Thyroid gland (tissue), 4 donors: ENCODE measurements around the gene RAE1. TPM values are rescaled to one million over a fixed set of nuclear protein-coding genes. Genes with fewer than 3 reads are reported as not detected.
A peak's percentile ranks its signal among the peaks of the same experiment; 100 is the strongest.

Experiments used
- DNase-seq, 2 donors: peaks; one replicate each; pipeline ENCODE4 v3.0.0-alpha.2; 2019
- H3K27ac ChIP-seq, 3 donors: fragments of 200-600 bp; sonication (generic); 1 replicate in 2 of 3; 2 replicates in 1 of 3; pipeline ENCODE4 v1.5.1; 2016 to 2019; ENCODE audit warnings: mild to moderate bottlenecking in 1 of 3, moderate library complexity in 1 of 3
- H3K27me3 ChIP-seq: fragments of 200-600 bp; sonication (generic); one replicate; pipeline ENCODE4 v1.5.1; 2019
- H3K36me3 ChIP-seq, 2 donors: fragments of 200-600 bp; sonication (generic); one replicate each; pipeline ENCODE4 v1.5.1; 2016 to 2019
- H3K4me1 ChIP-seq, 2 donors: fragments of 200-600 bp; sonication (generic); one replicate each; pipeline ENCODE4 v1.5.1; 2017 to 2019
- H3K4me3 ChIP-seq, 3 donors: fragments of 200-600 bp; sonication (generic); replicated peaks in 1 of 3; 1 replicate in 2 of 3; 2 replicates in 1 of 3; pipeline ENCODE4 v1.5.1; 2016; ENCODE audit warnings: mild to moderate bottlenecking in 1 of 3
- H3K9me3 ChIP-seq: fragments of 200-600 bp; sonication (generic); one replicate; pipeline ENCODE4 v1.5.1; 2017
- CTCF ChIP-seq, 6 experiments: fragments of 200-600 bp in 3 of 6; fragments of 450-650 bp in 3 of 6; sonication (generic) in 3 of 6; IDR thresholded peaks; one replicate each; pipeline ENCODE4 v1.5.1; 2016 to 2019; ENCODE audit warnings: antibody characterized with exemption in 6 of 6, mild to moderate bottlenecking in 2 of 6, inconsistent platforms in 1 of 6, moderate library complexity in 1 of 6
- POLR2A ChIP-seq, 2 donors: fragments of 450-650 bp; IDR thresholded peaks; one replicate each; pipeline ENCODE4 v1.6.1; 2017; ENCODE audit warnings: antibody characterized with exemption in 2 of 2, mild to moderate bottlenecking in 2 of 2, moderate library complexity in 1 of 2
- WGBS, 2 donors: methylation state at CpG; one replicate each; pipeline ENCODE4 v1.1.5; 2017; 5-methylcytosine and 5-hydroxymethylcytosine counted together
- intact Hi-C: fragments of 100-400 bp; cut with DNase I; formaldehyde crosslinking; loops from one replicate; pipeline ENCODE4 v1.15.1; 2023
- total RNA-seq, 4 donors: library from RNA; depleted of rRNA; stranded (reverse); fragments of >200 nt; gene quantifications; one replicate each; pipeline ENCODE4 v1.2.3, GENCODE V29; 2016

RAE1 gene
- total RNA-seq, 4 donors from 2014 or later = 17.5 to 26.4 (median 22.3) TPM

GRCh38 chr20:57383447-57384347, 32.6 kb downstream of the RAE1 start:
- no peak overlapping the region for H3K27ac ChIP-seq
- peak in 1 of 2 donors; percentile 1 for DNase-seq
- no peaks in the 10 kb centered on the region for H3K9me3 ChIP-seq
- intact Hi-C loops = loop anchor here (5.0 to 10.0 kb wide), 4 partner anchors 114 to 1831 kb away; no protein-coding TSS in a partner anchor
- peaks cover 0 to under 1% of the 10 kb centered on the region in 2 donors for H3K36me3 ChIP-seq
- no peaks in the 10 kb centered on the region for H3K4me1 ChIP-seq
- H3K4me3 ChIP-seq = no peak overlapping the region
- no peak for TF ChIP-seq CTCF (IDR thresholded peaks at IDR 0.05)
- no peak for TF ChIP-seq POLR2A (IDR thresholded peaks at IDR 0.05)
- WGBS, 2 donors = 92% methylated on average over 20 of the region's 20 CpGs
- H3K27me3 ChIP-seq = no peaks in the 10 kb centered on the region

GRCh38 chr20:57384486-57384885, 33.4 kb downstream of the RAE1 start:
- DNase-seq = no peak
- peaks cover 0 to 6% of the 10 kb centered on the region in 2 donors for H3K4me1 ChIP-seq
- intact Hi-C loops = loop anchor here (5.0 to 10.0 kb wide), 4 partner anchors 113 to 1830 kb away; no protein-coding TSS in a partner anchor
- no peaks in the 10 kb centered on the region for H3K27me3 ChIP-seq
- no peaks in the 10 kb centered on the region for H3K36me3 ChIP-seq
- no peak overlapping the region for H3K27ac ChIP-seq
- no peak overlapping the region for H3K4me3 ChIP-seq
- TF ChIP-seq POLR2A (IDR thresholded peaks at IDR 0.05) = no peak
- TF ChIP-seq CTCF (IDR thresholded peaks at IDR 0.05) = no peak
- WGBS, 2 donors = 91 to 96% methylated on average over 8 of the region's 8 CpGs
- no peaks in the 10 kb centered on the region for H3K9me3 ChIP-seq

- intact Hi-C loops = loop anchor here (5.0 to 10.0 kb wide), 4 partner anchors 112 to 1830 kb away; no protein-coding TSS in a partner anchor
- TF ChIP-seq CTCF (IDR thresholded peaks at IDR 0.05) = no peak
- no peak for TF ChIP-seq POLR2A (IDR thresholded peaks at IDR 0.05)
- Histone ChIP-seq H3K9me3 (no peaks in the 10 kb centered on the region), H3K36me3 (no peaks in the 10 kb centered on the region), H3K27me3 (no peaks in the 10 kb centered on the region), H3K4me3 (no peak overlapping the region), H3K27ac (no peak overlapping the region), H3K4me1 (peaks cover 0 to 12% of the 10 kb centered on the region in 2 donors)
- WGBS, 2 donors = 85 to 91% methylated on average over 11 to 26 of the region's 29 CpGs
- peak in 1 of 2 donors; percentile 2 for DNase-seq
Measured at GRCh38 chr20:57384953-57385761, 34.1 kb downstream of the RAE1 start.

- Histone ChIP-seq H3K4me1 (peaks cover 0 to 20% of the 10 kb centered on the region in 2 donors), H3K36me3 (no peaks in the 10 kb centered on the region), H3K27me3 (no peaks in the 10 kb centered on the region), H3K27ac (no peak overlapping the region), H3K4me3 (no peak overlapping the region), H3K9me3 (no peaks in the 10 kb centered on the region)
- WGBS, 2 donors = 93 to 96% methylated on average over 6 of the region's 6 CpGs
- intact Hi-C loops = loop anchor here (10.0 kb wide), 3 partner anchors 209 to 1829 kb away; no protein-coding TSS in a partner anchor
- TF ChIP-seq CTCF (IDR thresholded peaks at IDR 0.05) (no peak), POLR2A (IDR thresholded peaks at IDR 0.05) (no peak)
- DNase-seq = no peak
Measured at GRCh38 chr20:57385940-57386339, 34.9 kb downstream of the RAE1 start.
